Measurements from ENCODE around the gene TMEM266.
A peak's percentile ranks its signal among the peaks of the same experiment; 100 is the strongest.

The TMEM266 gene

DNA sequence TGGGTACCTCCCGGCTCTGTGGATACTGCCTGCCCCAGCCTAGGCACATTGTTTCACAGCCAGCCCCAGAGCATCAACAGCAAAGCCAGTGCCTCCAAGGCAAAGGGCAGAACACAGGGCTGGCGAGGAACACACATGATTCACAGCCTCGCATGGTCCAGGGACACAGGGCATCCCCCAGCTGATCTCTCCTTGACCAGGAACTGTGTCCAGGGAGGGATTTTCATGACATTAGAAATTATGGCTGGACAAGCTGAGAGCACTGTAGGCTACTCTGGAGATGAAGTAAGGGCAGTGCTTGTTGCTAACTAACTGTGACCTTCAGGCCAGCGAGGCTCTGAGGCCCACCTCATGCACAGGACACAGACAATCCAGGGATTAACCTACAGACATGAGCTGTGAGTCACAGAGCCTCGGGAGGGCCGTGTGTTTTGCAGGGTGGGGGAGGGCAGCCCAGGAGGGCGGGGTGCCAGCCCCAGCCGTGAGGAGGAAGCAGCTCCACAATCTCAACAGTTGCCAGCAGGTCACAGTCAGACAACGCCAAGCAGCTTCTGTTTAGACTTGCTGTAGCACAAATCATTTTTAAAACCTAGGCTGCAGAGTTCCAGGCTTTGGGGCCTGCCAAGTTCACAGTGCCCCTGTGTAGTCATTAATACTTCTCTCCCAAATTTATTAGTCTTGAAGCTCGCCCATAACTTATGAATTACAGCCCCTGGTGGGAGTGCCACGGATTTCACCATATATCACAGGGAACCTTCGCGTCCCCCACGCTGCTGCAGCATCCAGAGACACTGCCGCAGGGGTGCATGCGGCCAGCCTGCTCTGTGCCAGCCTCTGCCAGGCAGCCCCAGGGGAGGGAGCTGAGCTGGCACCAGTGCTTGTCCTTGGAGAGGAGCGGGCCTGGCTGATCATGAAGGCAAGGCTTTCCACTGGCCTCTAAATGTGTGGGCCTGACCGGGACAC, 136.8 kb downstream of the TMEM266 start:
- WGBS (ENCODE audit: insufficient coverage): 63% methylated on average over 18 of the region's 18 CpGs
- Histone ChIP-seq H3K27ac (ENCODE audit: insufficient read depth in 1 of 2, low read depth in 1 of 2, low read length in 2 of 2, poor library complexity in 1 of 2, severe bottlenecking in 2 of 2) (no peak overlapping the region), H3K4me1 (ENCODE audit: control extremely low read depth in 1 of 4, control insufficient read depth in 4 of 4, insufficient read depth in 4 of 4, low read length in 3 of 4) (peaks cover 0 to 12% (median 9%) of the 10 kb centered on the region in 4 experiments), H3K9me3 (ENCODE audit: control extremely low read depth in 1 of 5, control insufficient read depth in 4 of 5, insufficient read depth in 2 of 5, low read depth in 1 of 5, low read length in 4 of 5) (no peaks in the 10 kb centered on the region), H3K36me3 (ENCODE audit: control insufficient read depth in 4 of 4, insufficient read depth in 4 of 4, low read length in 3 of 4) (no peaks in the 10 kb centered on the region), H3K4me3 (ENCODE audit: control insufficient read depth in 1 of 7, extremely low read depth in 1 of 7, insufficient read depth in 4 of 7, low read depth in 2 of 7, low read length in 6 of 7) (no peak overlapping the region), H3K27me3 (replicated peaks in 2 of 5; ENCODE audit: control insufficient read depth in 4 of 5, insufficient read depth in 5 of 5, low read length in 4 of 5) (peaks cover 0 to 22% (median 6%) of the 10 kb centered on the region in 5 experiments)
- ChIA-PET POLR2A (no interaction called here), CTCF (interaction anchor here (0.9 to 1.3 kb wide), 3 partner anchors 11 to 670 kb away, joined by 3 read pairs; no protein-coding TSS in a partner anchor)
- DNase-seq: peak; percentile 29 to 73 (median 65)

DNA sequence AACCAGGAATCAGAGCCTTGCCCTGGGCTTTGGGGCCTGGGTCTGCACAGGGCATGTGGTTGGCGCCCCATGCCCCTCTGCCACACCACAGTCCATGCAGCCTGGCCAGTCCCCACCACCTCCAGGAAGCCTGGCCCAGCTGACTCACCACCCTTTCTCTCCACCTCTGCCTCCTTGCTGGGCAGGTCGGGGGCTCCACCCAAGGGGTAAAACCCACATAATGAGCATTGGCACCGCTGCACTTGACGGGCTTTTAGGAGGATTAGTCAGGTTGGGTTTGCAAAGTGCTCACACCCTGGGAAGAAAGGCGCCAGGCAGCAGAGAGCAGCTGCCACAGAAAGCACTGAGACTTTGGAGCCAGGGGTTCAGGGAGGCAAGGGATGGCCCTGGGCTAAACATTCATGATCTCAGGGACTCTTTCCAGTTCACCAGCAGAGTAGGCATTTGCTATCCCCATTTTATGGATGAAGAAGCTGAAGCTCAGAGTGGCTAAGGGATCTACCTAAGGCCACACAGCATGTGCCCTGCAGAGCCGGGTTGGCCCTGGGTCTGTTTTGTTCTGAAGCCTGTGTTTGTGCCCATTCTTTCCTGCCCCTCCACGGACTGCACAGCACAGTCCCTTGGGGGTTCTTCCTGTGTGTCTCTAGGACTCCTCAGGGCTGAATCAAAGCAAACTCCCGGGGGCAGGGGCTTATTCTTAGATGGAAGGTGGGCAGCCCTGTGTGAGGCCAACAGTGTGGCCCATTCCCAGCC, 138.1 kb downstream of the TMEM266 start:
- H3K4me3 ChIP-seq (ENCODE audit: control insufficient read depth in 1 of 7, extremely low read depth in 1 of 7, insufficient read depth in 4 of 7, low read depth in 2 of 7, low read length in 6 of 7): no peak overlapping the region
- WGBS (ENCODE audit: insufficient coverage): 97% methylated on average over 7 of the region's 8 CpGs
- ChIA-PET CTCF (no interaction called here), POLR2A (no interaction called here)
- H3K27ac ChIP-seq (ENCODE audit: insufficient read depth in 1 of 2, low read depth in 1 of 2, low read length in 2 of 2, poor library complexity in 1 of 2, severe bottlenecking in 2 of 2): no peak overlapping the region
- peaks cover 0 to 9% (median 8%) of the 10 kb centered on the region in 4 experiments for H3K4me1 ChIP-seq (ENCODE audit: control extremely low read depth in 1 of 4, control insufficient read depth in 4 of 4, insufficient read depth in 4 of 4, low read length in 3 of 4)
- H3K36me3 ChIP-seq (ENCODE audit: control insufficient read depth in 4 of 4, insufficient read depth in 4 of 4, low read length in 3 of 4): no peaks in the 10 kb centered on the region
- no peaks in the 10 kb centered on the region for H3K9me3 ChIP-seq (ENCODE audit: control extremely low read depth in 1 of 5, control insufficient read depth in 4 of 5, insufficient read depth in 2 of 5, low read depth in 1 of 5, low read length in 4 of 5)
- H3K27me3 ChIP-seq (replicated peaks in 2 of 5; ENCODE audit: control insufficient read depth in 4 of 5, insufficient read depth in 5 of 5, low read length in 4 of 5): peaks cover 0 to 9% (median 3%) of the 10 kb centered on the region in 5 experiments
- peak in 1 of 3 donors; percentile 9 for DNase-seq

DNA sequence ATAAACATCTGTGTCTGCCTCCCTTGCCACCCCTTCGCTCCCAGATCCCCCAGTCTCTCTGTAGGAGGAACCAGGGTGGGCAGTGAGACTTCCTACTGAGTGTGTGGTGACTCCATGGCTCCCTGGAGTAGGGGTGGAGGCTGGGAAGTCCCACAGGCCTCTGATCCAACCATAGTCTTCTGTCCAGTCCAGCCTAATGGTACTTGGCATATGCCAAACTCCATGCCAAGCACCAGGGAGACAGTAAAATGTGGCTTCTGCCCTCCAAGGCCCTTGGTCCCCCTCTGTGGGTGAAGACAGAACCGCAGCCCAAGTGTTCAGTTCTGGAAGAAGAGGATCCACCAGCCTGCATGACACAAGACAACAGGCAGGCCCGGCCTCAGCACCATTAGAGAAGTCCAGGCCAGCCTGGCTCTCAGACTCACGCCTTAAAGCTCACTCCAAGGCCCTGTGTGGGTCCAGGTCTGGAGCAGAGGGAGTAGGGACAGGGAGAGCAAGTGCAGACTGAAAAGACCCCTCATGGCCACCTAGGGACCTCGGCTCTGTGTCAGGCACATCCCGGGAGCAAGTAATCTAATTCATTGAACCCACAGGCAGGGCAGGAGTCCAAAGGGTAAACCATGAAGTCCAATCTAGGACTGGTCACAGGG, 138.8 kb downstream of the TMEM266 start:
- no peak for DNase-seq
- 93% methylated on average over 5 of the region's 6 CpGs for WGBS (ENCODE audit: insufficient coverage)
- Histone ChIP-seq H3K9me3 (ENCODE audit: control extremely low read depth in 1 of 5, control insufficient read depth in 4 of 5, insufficient read depth in 2 of 5, low read depth in 1 of 5, low read length in 4 of 5) (no peaks in the 10 kb centered on the region), H3K4me1 (ENCODE audit: control extremely low read depth in 1 of 4, control insufficient read depth in 4 of 4, insufficient read depth in 4 of 4, low read length in 3 of 4) (peaks cover 0 to 9% (median 8%) of the 10 kb centered on the region in 4 experiments), H3K4me3 (ENCODE audit: control insufficient read depth in 1 of 7, extremely low read depth in 1 of 7, insufficient read depth in 4 of 7, low read depth in 2 of 7, low read length in 6 of 7) (no peak overlapping the region), H3K27ac (ENCODE audit: insufficient read depth in 1 of 2, low read depth in 1 of 2, low read length in 2 of 2, poor library complexity in 1 of 2, severe bottlenecking in 2 of 2) (no peak overlapping the region), H3K27me3 (replicated peaks in 2 of 5; ENCODE audit: control insufficient read depth in 4 of 5, insufficient read depth in 5 of 5, low read length in 4 of 5) (peaks cover 0 to 4% (median 0%) of the 10 kb centered on the region in 5 experiments), H3K36me3 (ENCODE audit: control insufficient read depth in 4 of 4, insufficient read depth in 4 of 4, low read length in 3 of 4) (peaks cover 0 to 3% (median 1%) of the 10 kb centered on the region in 4 experiments)
- ChIA-PET POLR2A (no interaction called here), CTCF (interaction anchor here (0.8 to 1.9 kb wide), 2 partner anchors 8 to 10 kb away, joined by 3 to 8 read pairs; no protein-coding TSS in a partner anchor)

GRCh38 chr15:76199106-76200082, 139.6 kb downstream of the TMEM266 start:
- 96% methylated on average over 17 of the region's 19 CpGs for WGBS (ENCODE audit: insufficient coverage)
- ChIA-PET POLR2A (no interaction called here), CTCF (interaction anchor here (0.8 to 1.9 kb wide), 2 partner anchors 8 to 10 kb away, joined by 3 to 8 read pairs; no protein-coding TSS in a partner anchor)
- H3K27ac ChIP-seq (ENCODE audit: insufficient read depth in 1 of 2, low read depth in 1 of 2, low read length in 2 of 2, poor library complexity in 1 of 2, severe bottlenecking in 2 of 2): no peak overlapping the region
- H3K4me1 ChIP-seq (ENCODE audit: control extremely low read depth in 1 of 4, control insufficient read depth in 4 of 4, insufficient read depth in 4 of 4, low read length in 3 of 4): peaks cover 0 to 9% (median 8%) of the 10 kb centered on the region in 4 experiments
- no peaks in the 10 kb centered on the region for H3K9me3 ChIP-seq (ENCODE audit: control extremely low read depth in 1 of 5, control insufficient read depth in 4 of 5, insufficient read depth in 2 of 5, low read depth in 1 of 5, low read length in 4 of 5)
- H3K27me3 ChIP-seq (replicated peaks in 2 of 5; ENCODE audit: control insufficient read depth in 4 of 5, insufficient read depth in 5 of 5, low read length in 4 of 5): no peaks in the 10 kb centered on the region
- peaks cover 0 to 5% (median 1%) of the 10 kb centered on the region in 4 experiments for H3K36me3 ChIP-seq (ENCODE audit: control insufficient read depth in 4 of 4, insufficient read depth in 4 of 4, low read length in 3 of 4)
- no peak overlapping the region for H3K4me3 ChIP-seq (ENCODE audit: control insufficient read depth in 1 of 7, extremely low read depth in 1 of 7, insufficient read depth in 4 of 7, low read depth in 2 of 7, low read length in 6 of 7)
- no peak for DNase-seq

DNA sequence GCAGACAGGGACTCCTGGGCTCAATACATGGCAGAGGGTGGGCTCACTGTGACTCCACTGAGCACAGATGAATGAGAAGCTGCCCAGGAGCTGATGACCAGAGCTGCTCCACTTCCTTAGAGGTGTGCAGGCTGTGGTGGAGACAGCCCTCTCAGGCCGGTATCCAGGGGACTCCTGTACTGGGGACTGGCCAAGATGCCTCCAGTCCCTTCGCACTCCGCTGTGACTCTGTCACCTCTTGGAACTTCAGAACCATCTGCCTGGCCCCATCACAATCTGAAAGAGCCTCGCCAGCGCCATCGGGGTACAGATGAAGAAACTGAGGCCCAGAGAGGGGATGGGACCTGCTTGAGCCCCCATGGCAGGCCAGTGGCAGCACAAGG, 140.3 kb downstream of the TMEM266 start:
- POLR2A ChIA-PET: no interaction called here

GRCh38 chr15:76200641-76201105, 140.9 kb downstream of the TMEM266 start:
- WGBS (ENCODE audit: insufficient coverage): 81% methylated on average over 4 of the region's 5 CpGs
- POLR2A ChIA-PET: no interaction called here

More for the DNA sequence above, 140.3 kb downstream of the TMEM266 start:
- peaks cover 0 to 9% (median 8%) of the 10 kb centered on the region in 4 experiments for H3K4me1 ChIP-seq (ENCODE audit: control extremely low read depth in 1 of 4, control insufficient read depth in 4 of 4, insufficient read depth in 4 of 4, low read length in 3 of 4)
- no peak overlapping the region for H3K27ac ChIP-seq (ENCODE audit: insufficient read depth in 1 of 2, low read depth in 1 of 2, low read length in 2 of 2, poor library complexity in 1 of 2, severe bottlenecking in 2 of 2)
- WGBS (ENCODE audit: insufficient coverage): 100% methylated on average over 6 of the region's 6 CpGs
- CTCF ChIA-PET: interaction anchor here (1.9 kb wide), 1 partner anchor 9 kb away, joined by 8 read pairs; no protein-coding TSS in a partner anchor
- DNase-seq: no peak
- H3K36me3 ChIP-seq (ENCODE audit: control insufficient read depth in 4 of 4, insufficient read depth in 4 of 4, low read length in 3 of 4): peaks cover 0 to 5% (median 1%) of the 10 kb centered on the region in 4 experiments
- no peak overlapping the region for H3K4me3 ChIP-seq (ENCODE audit: control insufficient read depth in 1 of 7, extremely low read depth in 1 of 7, insufficient read depth in 4 of 7, low read depth in 2 of 7, low read length in 6 of 7)
- no peaks in the 10 kb centered on the region for H3K9me3 ChIP-seq (ENCODE audit: control extremely low read depth in 1 of 5, control insufficient read depth in 4 of 5, insufficient read depth in 2 of 5, low read depth in 1 of 5, low read length in 4 of 5)
- no peaks in the 10 kb centered on the region for H3K27me3 ChIP-seq (replicated peaks in 2 of 5; ENCODE audit: control insufficient read depth in 4 of 5, insufficient read depth in 5 of 5, low read length in 4 of 5)

More at GRCh38 chr15:76200641-76201105, 140.9 kb downstream of the TMEM266 start:
- H3K27ac ChIP-seq (ENCODE audit: insufficient read depth in 1 of 2, low read depth in 1 of 2, low read length in 2 of 2, poor library complexity in 1 of 2, severe bottlenecking in 2 of 2): no peak overlapping the region
- H3K27me3 ChIP-seq (replicated peaks in 2 of 5; ENCODE audit: control insufficient read depth in 4 of 5, insufficient read depth in 5 of 5, low read length in 4 of 5): no peaks in the 10 kb centered on the region
- no peak overlapping the region for H3K4me3 ChIP-seq (ENCODE audit: control insufficient read depth in 1 of 7, extremely low read depth in 1 of 7, insufficient read depth in 4 of 7, low read depth in 2 of 7, low read length in 6 of 7)
- no peak for DNase-seq
- peaks cover 0 to 9% (median 8%) of the 10 kb centered on the region in 4 experiments for H3K4me1 ChIP-seq (ENCODE audit: control extremely low read depth in 1 of 4, control insufficient read depth in 4 of 4, insufficient read depth in 4 of 4, low read length in 3 of 4)
- no peaks in the 10 kb centered on the region for H3K9me3 ChIP-seq (ENCODE audit: control extremely low read depth in 1 of 5, control insufficient read depth in 4 of 5, insufficient read depth in 2 of 5, low read depth in 1 of 5, low read length in 4 of 5)
- CTCF ChIA-PET: no interaction called here
- peaks cover 0 to 5% (median 2%) of the 10 kb centered on the region in 4 experiments for H3K36me3 ChIP-seq (ENCODE audit: control insufficient read depth in 4 of 4, insufficient read depth in 4 of 4, low read length in 3 of 4)
